Calu3 (cell line): ENCODE results near the gene KCNC4. TPM values are rescaled to one million over a fixed set of nuclear protein-coding genes. Genes with fewer than 3 reads are reported as not detected.

ENCODE experiments used
- BruUV-seq: library from RNA; stranded (reverse); fragments of 400-500 nt; replicated peaks from 2 replicates; lab custom pipeline; 2021; lab: Mats Ljungman, UMichigan
- CTCF ChIA-PET: fragments of 300-600 bp; sonication (Branson Sonifier 250); formaldehyde crosslinking; loops from one replicate; lab custom pipeline; 2022; ENCODE audit warnings: antibody characterized with exemption; lab: Charles Lee
- DNase-seq: peaks from one replicate; pipeline ENCODE4 v3.0.0; 2022
- H3K27ac Mint-ChIP-seq: one replicate; pipeline ENCODE4 v1.8.0; 2022; ENCODE audit warnings: mixed read lengths; ENCODE audit not compliant: unreplicated experiment
- H3K27me3 Mint-ChIP-seq: one replicate; pipeline ENCODE4 v1.8.0; 2022; ENCODE audit warnings: mixed read lengths; ENCODE audit not compliant: unreplicated experiment
- H3K36me3 Mint-ChIP-seq: one replicate; pipeline ENCODE4 v1.8.0; 2022; ENCODE audit warnings: mild to moderate bottlenecking, moderate library complexity, mixed read lengths; ENCODE audit not compliant: insufficient read depth, unreplicated experiment
- H3K4me1 Mint-ChIP-seq: one replicate; pipeline ENCODE4 v1.8.0; 2022; ENCODE audit warnings: mild to moderate bottlenecking, low read depth, mixed read lengths; ENCODE audit not compliant: unreplicated experiment
- H3K4me3 Mint-ChIP-seq: one replicate; pipeline ENCODE4 v1.8.0; 2022; ENCODE audit warnings: mild to moderate bottlenecking, low read depth, moderate library complexity, mixed read lengths; ENCODE audit not compliant: unreplicated experiment
- H3K9me3 Mint-ChIP-seq: one replicate; pipeline ENCODE4 v1.8.0; 2022; ENCODE audit warnings: low read depth, mixed read lengths; ENCODE audit not compliant: unreplicated experiment
- CTCF ChIP-seq: fragments of 200-600 bp; IDR thresholded peaks from one replicate; pipeline ENCODE4 v1.8.0; 2022; ENCODE audit warnings: antibody characterized with exemption; ENCODE audit not compliant: unreplicated experiment
- intact Hi-C: fragments of 100-400 bp; cut with micrococcal nuclease; formaldehyde crosslinking; loops from one replicate; pipeline ENCODE4 v1.10.0; 2022; ENCODE audit not compliant: unreplicated experiment
- total RNA-seq: library from RNA; stranded (reverse); gene quantifications from 2 replicates; pipeline ENCODE4 v1.2.3, GENCODE V29; 2022

Gene KCNC4
- total RNA-seq, 1 experiment from 2014 or later, result 24.3 TPM

GRCh38 chr1:110163591-110163990, 46.5 kb upstream of the KCNC4 start:
- H3K36me3 Mint-ChIP-seq, result no peaks in the 10 kb centered on the region
- no peak for DNase-seq
- intact Hi-C loops, result no loop called here
- H3K4me1 Mint-ChIP-seq, result peaks cover 9% of the 10 kb centered on the region
- H3K9me3 Mint-ChIP-seq, result no peaks in the 10 kb centered on the region
- no peak for TF ChIP-seq CTCF
- CTCF ChIA-PET, result no interaction called here
- BruUV-seq, result no TSS peak
- no peak overlapping the region for H3K4me3 Mint-ChIP-seq
- no peak overlapping the region for H3K27ac Mint-ChIP-seq
- peaks cover 82% of the 10 kb centered on the region for H3K27me3 Mint-ChIP-seq

GRCh38 chr1:110164725-110165350, 45.3 kb upstream of the KCNC4 start:
- DNase-seq, result no peak
- Mint-ChIP-seq H3K36me3 (no peaks in the 10 kb centered on the region), H3K27me3 (peaks cover 78% of the 10 kb centered on the region), H3K4me3 (no peak overlapping the region), H3K4me1 (peaks cover 9% of the 10 kb centered on the region), H3K9me3 (no peaks in the 10 kb centered on the region), H3K27ac (no peak overlapping the region)
- no TSS peak for BruUV-seq
- intact Hi-C loops, result no loop called here
- TF ChIP-seq CTCF, result no peak
- CTCF ChIA-PET, result no interaction called here

- no peak overlapping the region for H3K4me3 Mint-ChIP-seq
- no peaks in the 10 kb centered on the region for H3K36me3 Mint-ChIP-seq
- TF ChIP-seq CTCF, result no peak
- H3K27me3 Mint-ChIP-seq, result peaks cover 77% of the 10 kb centered on the region
- CTCF ChIA-PET, result no interaction called here
- BruUV-seq, result no TSS peak
- no peak overlapping the region for H3K27ac Mint-ChIP-seq
- DNase-seq, result no peak
- peaks cover 9% of the 10 kb centered on the region for H3K4me1 Mint-ChIP-seq
- H3K9me3 Mint-ChIP-seq, result no peaks in the 10 kb centered on the region
- intact Hi-C loops, result no loop called here
These were observed 44.3 kb upstream of the KCNC4 start for GRCh38 chr1:110165761-110166231.

GRCh38 chr1:110166861-110167260, 43.3 kb upstream of the KCNC4 start:
- no peak overlapping the region for H3K27ac Mint-ChIP-seq
- no peak overlapping the region for H3K4me3 Mint-ChIP-seq
- CTCF ChIA-PET, result interaction anchor here (0.6 to 1.0 kb wide), 2 partner anchors 30 to 35 kb away, joined by 3 to 8 read pairs; no protein-coding TSS in a partner anchor
- no TSS peak for BruUV-seq
- TF ChIP-seq CTCF, result no peak
- DNase-seq, result no peak
- H3K36me3 Mint-ChIP-seq, result no peaks in the 10 kb centered on the region
- H3K4me1 Mint-ChIP-seq, result peaks cover 9% of the 10 kb centered on the region
- H3K27me3 Mint-ChIP-seq, result peaks cover 77% of the 10 kb centered on the region
- H3K9me3 Mint-ChIP-seq, result no peaks in the 10 kb centered on the region
- intact Hi-C loops, result no loop called here
